Measurements from ENCODE around the gene ATP7B. TPM values are rescaled to one million over a fixed set of nuclear protein-coding genes. Genes with fewer than 3 reads are reported as not detected.

The ATP7B gene
- total and polyA plus RNA-seq, 2 of the 4 experiments (the other 2 are of a cell fraction), result 2.7 to 2.9 TPM

GRCh38 chr13:51946163-51946669 is 65.0 kb downstream of the ATP7B start:
- H3K4me3 ChIP-seq (ENCODE audit: insufficient read depth, low read depth, low read length), result no peak overlapping the region
- no peaks in the 10 kb centered on the region for H4K20me1 ChIP-seq (ENCODE audit: insufficient read depth, low read length)
- no peaks in the 10 kb centered on the region for H3K9me1 ChIP-seq (ENCODE audit: insufficient read depth, low read length)
- no peak overlapping the region for H2AK9ac ChIP-seq (replicated peaks; ENCODE audit: low read depth, low read length, poor library complexity)
- TF ChIP-seq CTCF (conservative IDR thresholded peaks at IDR 0.05; ENCODE audit: low read depth, low read length) (no peak), RAD21 (IDR thresholded peaks at IDR 0.05; ENCODE audit: low read length) (no peak), RCOR1 (IDR thresholded peaks at IDR 0.05; ENCODE audit: insufficient replicate concordance, low read length) (no peak), BHLHE40 (IDR thresholded peaks at IDR 0.05; ENCODE audit: low read depth, low read length) (no peak), CHD1 (IDR thresholded peaks at IDR 0.05; ENCODE audit: low read depth, low read length) (no peak), MAFK (IDR thresholded peaks at IDR 0.05; ENCODE audit: low read depth, low read length) (no peak), MXI1 (IDR thresholded peaks at IDR 0.05; ENCODE audit: borderline replicate concordance, low read depth, low read length) (no peak), RFX5 (IDR thresholded peaks at IDR 0.05; ENCODE audit: low read depth, low read length) (no peak), MAZ (IDR thresholded peaks at IDR 0.05; ENCODE audit: borderline replicate concordance, low read depth, low read length) (no peak), CEBPB (IDR thresholded peaks at IDR 0.05; ENCODE audit: low read depth, low read length) (no peak), POLR2A (IDR thresholded peaks at IDR 0.05; ENCODE audit: low read depth, low read length) (no peak), USF2 (IDR thresholded peaks at IDR 0.05; ENCODE audit: low read depth, low read length) (no peak), NFE2L2 (IDR thresholded peaks at IDR 0.05; ENCODE audit: low read depth, low read length) (no peak), ELK1 (IDR thresholded peaks at IDR 0.05; ENCODE audit: borderline replicate concordance, low read depth, low read length) (no peak), SMC3 (IDR thresholded peaks at IDR 0.05; ENCODE audit: low read depth, low read length) (no peak), FOS (IDR thresholded peaks at IDR 0.05; ENCODE audit: low read depth, low read length) (no peak)
- H3K9me3 ChIP-seq (ENCODE audit: control insufficient read depth, insufficient read depth, low read length), result peaks cover 3% of the 10 kb centered on the region; the same call in 1 of the 2 replicates
- no TSS peak for BruUV-seq (replicated peaks)
- H3K4ac ChIP-seq (ENCODE audit: low read depth, low read length), result no peak overlapping the region
- H3K27me3 ChIP-seq (ENCODE audit: control insufficient read depth, insufficient read depth, low read length), result no peaks in the 10 kb centered on the region; the same call in 1 of the 2 replicates
- H2BK5ac ChIP-seq (ENCODE audit: low read depth, low read length, poor library complexity, severe bottlenecking), result no peak overlapping the region
- no peak overlapping the region for H2AK5ac ChIP-seq (ENCODE audit: low read depth, low read length)
- H2BK15ac ChIP-seq (ENCODE audit: low read depth, low read length), result no peak overlapping the region
- H4K8ac ChIP-seq (ENCODE audit: low read depth in 2 of 2, low read length in 2 of 2), result no peak overlapping the region
- H2AFZ ChIP-seq (replicated peaks; ENCODE audit: low read length, poor library complexity), result no peak overlapping the region
- H3K4me1 ChIP-seq (ENCODE audit: control insufficient read depth, insufficient read depth, low read length), result no peaks in the 10 kb centered on the region
- intact Hi-C loops (cut with micrococcal nuclease), result no loop called here
- H3K36me3 ChIP-seq (ENCODE audit: control insufficient read depth, insufficient read depth, low read length), result no peaks in the 10 kb centered on the region
- no peak overlapping the region for H3K27ac ChIP-seq (ENCODE audit: insufficient read depth, low read length)
- in situ Hi-C loops (cut with MboI; ENCODE audit: low sequenced_read_pairs), result no loop called here
- H3K18ac ChIP-seq (ENCODE audit: low read depth, low read length), result no peak overlapping the region
- ATAC-seq (ENCODE audit: low read depth) (no peak), DNase-seq (no peak)
- no peak overlapping the region for H4K5ac ChIP-seq (ENCODE audit: low read depth, low read length)
- no peak overlapping the region for H3K4me2 ChIP-seq (ENCODE audit: low read depth, low read length)
- H3K9ac ChIP-seq (ENCODE audit: low read depth, low read length), result no peak overlapping the region
- WGBS, 2 experiments (ENCODE audit: extremely low coverage in 2 of 2, insufficient read length in 1 of 2), result no CpG with 5 or more reads among the region's 15 CpGs
- dilution Hi-C loops (cut with HindIII; ENCODE audit: low sequenced_read_pairs, unreplicated experiment), result no loop called here
- H4K91ac ChIP-seq (ENCODE audit: insufficient read depth, low read depth, low read length), result no peak overlapping the region
- no peak overlapping the region for H2BK20ac ChIP-seq (ENCODE audit: low read depth, low read length)
- H3K23ac ChIP-seq (ENCODE audit: low read depth, low read length), result no peak overlapping the region
- ChIA-PET POLR2A (ENCODE audit: unreplicated experiment) (no interaction called here), CTCF (no interaction called here)
- H3K79me1 ChIP-seq (ENCODE audit: low read depth in 1 of 2, low read length in 2 of 2), result no peaks in the 10 kb centered on the region
- no peak overlapping the region for H2BK120ac ChIP-seq (ENCODE audit: low read depth, low read length)
- H3K56ac ChIP-seq (ENCODE audit: extremely low read depth, insufficient read depth, low read length), result no peak overlapping the region
- no peak overlapping the region for H3K14ac ChIP-seq (replicated peaks; ENCODE audit: low read depth, low read length)

Data from IMR-90 (cell line).